ENCODE results near the gene PSMD14.

PSMD14 gene

GRCh38 chr2:161445097-161445496 lies 136.9 kb downstream of the PSMD14 start:
- no peak overlapping the region for H3K9ac ChIP-seq
- no peak overlapping the region for H2AFZ ChIP-seq
- no peaks in the 10 kb centered on the region for H3K79me2 ChIP-seq

GRCh38 chr2:161448431-161448830 lies 140.2 kb downstream of the PSMD14 start:
- H3K27me3 ChIP-seq (ENCODE audit: control insufficient read depth, insufficient read depth, low read length), result no peaks in the 10 kb centered on the region
- H3K4me3 ChIP-seq (ENCODE audit: low read depth, low read length), result no peak overlapping the region
- TF ChIP-seq, protein P1, sequence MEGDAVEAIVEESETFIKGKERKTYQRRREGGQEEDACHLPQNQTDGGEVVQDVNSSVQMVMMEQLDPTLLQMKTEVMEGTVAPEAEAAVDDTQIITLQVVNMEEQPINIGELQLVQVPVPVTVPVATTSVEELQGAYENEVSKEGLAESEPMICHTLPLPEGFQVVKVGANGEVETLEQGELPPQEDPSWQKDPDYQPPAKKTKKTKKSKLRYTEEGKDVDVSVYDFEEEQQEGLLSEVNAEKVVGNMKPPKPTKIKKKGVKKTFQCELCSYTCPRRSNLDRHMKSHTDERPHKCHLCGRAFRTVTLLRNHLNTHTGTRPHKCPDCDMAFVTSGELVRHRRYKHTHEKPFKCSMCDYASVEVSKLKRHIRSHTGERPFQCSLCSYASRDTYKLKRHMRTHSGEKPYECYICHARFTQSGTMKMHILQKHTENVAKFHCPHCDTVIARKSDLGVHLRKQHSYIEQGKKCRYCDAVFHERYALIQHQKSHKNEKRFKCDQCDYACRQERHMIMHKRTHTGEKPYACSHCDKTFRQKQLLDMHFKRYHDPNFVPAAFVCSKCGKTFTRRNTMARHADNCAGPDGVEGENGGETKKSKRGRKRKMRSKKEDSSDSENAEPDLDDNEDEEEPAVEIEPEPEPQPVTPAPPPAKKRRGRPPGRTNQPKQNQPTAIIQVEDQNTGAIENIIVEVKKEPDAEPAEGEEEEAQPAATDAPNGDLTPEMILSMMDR (IDR thresholded peaks at IDR 0.05), result no peak
- H3K9ac ChIP-seq, result no peak overlapping the region
- no peaks in the 10 kb centered on the region for H3K4me1 ChIP-seq
- peaks cover 3% of the 10 kb centered on the region for H3K9me3 ChIP-seq (ENCODE audit: control insufficient read depth, low read length)
- H3K27ac ChIP-seq, result no peak overlapping the region
- no peak overlapping the region for H3K4me2 ChIP-seq (ENCODE audit: low read length)
- no peak overlapping the region for H2AFZ ChIP-seq
- no peaks in the 10 kb centered on the region for H3K79me2 ChIP-seq
- no peaks in the 10 kb centered on the region for H3K36me3 ChIP-seq (ENCODE audit: control insufficient read depth, insufficient read depth, low read length)

More at GRCh38 chr2:161445097-161445496, 136.9 kb downstream of the PSMD14 start:
- Histone ChIP-seq H3K36me3 (ENCODE audit: control insufficient read depth, insufficient read depth, low read length) (no peaks in the 10 kb centered on the region), H3K27ac (no peak overlapping the region), H3K27me3 (ENCODE audit: control insufficient read depth, insufficient read depth, low read length) (no peaks in the 10 kb centered on the region), H3K4me1 (no peaks in the 10 kb centered on the region), H3K4me3 (ENCODE audit: low read depth, low read length) (no peak overlapping the region), H3K9me3 (ENCODE audit: control insufficient read depth, low read length) (peaks cover 3% of the 10 kb centered on the region), H3K4me2 (ENCODE audit: low read length) (no peak overlapping the region)
- TF ChIP-seq, protein P1 (IDR thresholded peaks at IDR 0.05), result no peak

All from parathyroid adenoma (tissue), 2 donors.